HepG2 (cell line): ENCODE measurements around the gene ARHGAP23. TPM values are rescaled to one million over a fixed set of nuclear protein-coding genes. Genes with fewer than 3 reads are reported as not detected.

Experiments
- ATAC-seq: fragments of 200-7000 bp; cut with Tn5 transposase; 3 replicates; pipeline ENCODE4 v1.9.1; 2020; ENCODE audit warnings: mild to moderate bottlenecking, moderate library complexity
- BruUV-seq: library from RNA; stranded (reverse); fragments of 400-500 nt; replicated peaks from 2 replicates; lab custom pipeline; 2021; lab: Mats Ljungman, UMichigan
- CTCF ChIA-PET: fragments of 300-600 bp; formaldehyde crosslinking; extraction: SDS; loops from one replicate; lab custom pipeline; 2021; ENCODE audit warnings: low total read pairs, inconsistent platforms, low intra/inter-chr PET ratio; lab: Yijun Ruan, JAX
- POLR2A ChIA-PET: fragments of 350-600 bp; sonication (Branson Sonifier 250); formaldehyde crosslinking; loops from one replicate; lab custom pipeline; 2020; ENCODE audit warnings: antibody characterized with exemption, inconsistent platforms; lab: Yijun Ruan, JAX
- DNase-seq: peaks from one replicate; pipeline ENCODE4 v3.0.0-alpha.2; 2015; ENCODE audit warnings: low spot score
- FAIRE-seq: peaks from 3 replicates; lab custom pipeline; 2011; peaks lifted over from hg19 to GRCh38; lab: Jason Lieb, UNC
- H2AFZ ChIP-seq: one replicate; pipeline ENCODE4 v1.6.1; 2011; ENCODE audit warnings: low read length, inconsistent platforms
- H3K27ac ChIP-seq: fragments of 300-600 bp; 3 replicates; pipeline ENCODE4 v1.8.0; 2011; ENCODE audit warnings: mixed run types, mild to moderate bottlenecking, mixed read lengths, low read length, inconsistent platforms; ENCODE audit not compliant: insufficient read depth; ENCODE audit errors: extremely low read length
- H3K27me3 ChIP-seq, 2 experiments: fragments of 200-600 bp in 1 of 2; 2 replicates in 1 of 2; 3 replicates in 1 of 2; pipeline versions ENCODE4 v1.6.0 to v1.8.0; 2011; ENCODE audit warnings: low read length in 2 of 2, mild to moderate bottlenecking in 2 of 2, moderate library complexity in 2 of 2, inconsistent platforms in 1 of 2; ENCODE audit not compliant: insufficient read depth in 2 of 2, control insufficient read depth in 1 of 2
- H3K36me3 ChIP-seq, 2 experiments: fragments of 200-600 bp in 1 of 2; replicated peaks in 1 of 2; 2 replicates in 1 of 2; 3 replicates in 1 of 2; pipeline versions ENCODE4 v1.5.1 to v1.8.0; 2011; ENCODE audit warnings: low read length in 2 of 2, inconsistent platforms in 1 of 2; ENCODE audit not compliant: insufficient read depth in 2 of 2, control insufficient read depth in 1 of 2
- H3K4me1 ChIP-seq: 2 replicates; pipeline ENCODE4 v1.5.1; 2012; ENCODE audit warnings: low read length, inconsistent platforms; ENCODE audit not compliant: insufficient read depth
- H3K4me2 ChIP-seq: 2 replicates; pipeline ENCODE4 v1.6.0; 2011; ENCODE audit warnings: low read depth, low read length, inconsistent platforms
- H3K4me3 ChIP-seq, 3 experiments: fragments of 200-600 bp in 1 of 3; sonication (generic), shearing (Covaris generic) in 1 of 3; replicated peaks in 1 of 3; 2 replicates each; pipeline ENCODE4 v1.5.1; 2011 to 2016; ENCODE audit warnings: low read length in 3 of 3, inconsistent platforms in 2 of 3, low read depth in 2 of 3, mild to moderate bottlenecking in 2 of 3, control low read depth in 1 of 3, mixed read lengths in 1 of 3; ENCODE audit not compliant: insufficient read depth in 1 of 3
- H3K79me2 ChIP-seq: one replicate; pipeline ENCODE4 v1.6.1; 2011; ENCODE audit warnings: low read length, inconsistent platforms; ENCODE audit not compliant: insufficient read depth
- H3K9ac ChIP-seq: 2 replicates; pipeline ENCODE4 v1.6.0; 2011; ENCODE audit warnings: mild to moderate bottlenecking, low read depth, low read length, inconsistent platforms; ENCODE audit not compliant: insufficient read depth
- H3K9me3 ChIP-seq: 2 replicates; pipeline ENCODE4 v1.5.1; 2012; ENCODE audit warnings: mild to moderate bottlenecking, low read length
- H4K20me1 ChIP-seq: 2 replicates; pipeline ENCODE4 v1.6.0; 2011; ENCODE audit warnings: inconsistent platforms, mild to moderate bottlenecking, low read length, moderate library complexity; ENCODE audit not compliant: insufficient read depth
- TEAD3 ChIP-seq: optimal IDR thresholded peaks from 2 replicates; pipeline ENCODE3; 2016; ENCODE audit warnings: borderline replicate concordance
- ZNF33A ChIP-seq: sonication (generic); formaldehyde crosslinking; IDR thresholded peaks from 2 replicates; pipeline ENCODE4 v1.5.1; 2020; ENCODE audit warnings: missing genetic modification reagents, mild to moderate bottlenecking, moderate library complexity, borderline replicate concordance
- WGBS: methylation state at CpG from one replicate; pipeline ENCODE4 v1.1.6; 2017; ENCODE audit warnings: low lambda C conversion rate; 5-methylcytosine and 5-hydroxymethylcytosine counted together
- in situ Hi-C: cut with HindIII; loops from 2 replicates; pipeline ENCODE4 v1.10.0; 2017; ENCODE audit warnings: low pct_unique_long_range_greater_than_20kb; ENCODE audit not compliant: extremely low pct_ligation_motif_present
- intact Hi-C: fragments of 100-400 bp; cut with micrococcal nuclease; formaldehyde crosslinking; loops from one replicate; pipeline ENCODE4 v1.10.0; 2022; ENCODE audit not compliant: unreplicated experiment
- polyA plus RNA-seq, 8 experiments: library from polyadenylated mRNA; depleted of rRNA in 3 of 8; stranded (reverse) in 7 of 8; unstranded in 1 of 8; fragments of >200 nt; fragmentation: Illumina TruSeq in 4 of 8; extraction: Trizol in 4 of 8; gene quantifications; 2 replicates each; pipeline versions ENCODE4 v1.2.1 to v1.2.3, GENCODE V29; 2011 to 2016; ENCODE audit warnings: low read depth in 4 of 8, missing spikeins in 1 of 8, mixed read lengths in 1 of 8; ENCODE audit not compliant: insufficient read depth in 1 of 8
- total RNA-seq, 5 experiments: library from RNA; depleted of rRNA; stranded (reverse); fragments of >200 nt; fragmentation: Illumina TruSeq; extraction: Trizol; gene quantifications; 2 replicates each; pipeline ENCODE4 v1.2.3, GENCODE V29; 2016; ENCODE audit warnings: low read depth in 1 of 5
- TF ChIP-seq, protein P1 (sequence below): fragments of 450-650 bp; IDR thresholded peaks from 2 replicates; pipeline ENCODE4 v1.6.1; 2016
- TF ChIP-seq, protein P2 (sequence below): IDR thresholded peaks from 2 replicates; pipeline ENCODE4 v1.6.1; 2016; ENCODE audit warnings: low read depth, control low read depth
- TF ChIP-seq, protein P3 (sequence below): sonication (generic); formaldehyde crosslinking; IDR thresholded peaks from 2 replicates; pipeline ENCODE4 v1.9.0; 2022; ENCODE audit warnings: low read depth, missing genetic modification reagents

The ARHGAP23 gene
- total and polyA plus RNA-seq, 2 of the 13 experiments (the other 11 are each of a cell fraction or from before 2014, with no cell fraction given) = 0.03 TPM; not detected in 1

DNA sequence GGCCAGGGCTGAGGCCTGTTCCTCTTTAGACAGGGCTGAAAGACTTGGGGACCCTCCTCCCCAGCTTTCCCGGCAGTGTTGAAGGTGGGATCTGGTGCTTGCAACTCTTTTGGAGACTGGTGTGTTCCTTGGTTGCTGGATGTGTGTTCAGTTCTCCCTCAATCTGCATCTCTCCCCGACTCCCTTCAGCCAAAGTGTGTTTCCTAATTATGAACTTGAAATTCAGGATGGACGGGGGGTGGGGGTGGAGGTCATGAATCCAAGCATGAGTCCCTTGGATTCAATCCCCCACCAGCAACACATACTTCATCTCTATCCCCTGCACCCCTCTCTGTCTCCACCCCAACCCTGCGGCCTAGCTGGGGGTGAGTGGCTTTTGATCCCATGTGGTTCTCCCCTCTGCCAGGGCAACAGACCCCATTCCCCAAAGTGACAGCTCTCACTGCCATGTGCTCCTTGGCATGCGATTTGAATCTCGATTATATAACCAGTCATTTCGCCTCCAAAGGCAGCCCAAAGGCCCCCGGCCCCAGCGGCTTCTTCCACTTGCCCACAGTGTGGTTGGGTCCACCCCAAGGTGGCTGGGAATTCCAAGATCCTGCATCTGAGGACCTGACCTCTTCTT is 1.3 kb downstream of the ARHGAP23 start:
- H3K4me1 ChIP-seq = peaks cover 20% of the 10 kb centered on the region
- H3K9me3 ChIP-seq = no peaks in the 10 kb centered on the region
- ChIA-PET CTCF (no interaction called here), POLR2A (no interaction called here)
- DNase-seq = no peak
- H3K36me3 ChIP-seq = no peaks in the 10 kb centered on the region
- H3K79me2 ChIP-seq = no peaks in the 10 kb centered on the region
- no peak overlapping the region for H3K4me2 ChIP-seq
- in situ Hi-C loops (loop anchor here (5.0 to 10.0 kb wide), 2 partner anchors 48 to 235 kb away; no protein-coding TSS in a partner anchor), intact Hi-C loops (loop anchor here (10.0 kb wide), 1 partner anchor 235 kb away; no protein-coding TSS in a partner anchor)
- no peak overlapping the region for H3K4me3 ChIP-seq
- H2AFZ ChIP-seq = no peak overlapping the region
- no peak for TF ChIP-seq ZNF33A (CRISPR knock-in tag)
- TF ChIP-seq, protein P1, sequence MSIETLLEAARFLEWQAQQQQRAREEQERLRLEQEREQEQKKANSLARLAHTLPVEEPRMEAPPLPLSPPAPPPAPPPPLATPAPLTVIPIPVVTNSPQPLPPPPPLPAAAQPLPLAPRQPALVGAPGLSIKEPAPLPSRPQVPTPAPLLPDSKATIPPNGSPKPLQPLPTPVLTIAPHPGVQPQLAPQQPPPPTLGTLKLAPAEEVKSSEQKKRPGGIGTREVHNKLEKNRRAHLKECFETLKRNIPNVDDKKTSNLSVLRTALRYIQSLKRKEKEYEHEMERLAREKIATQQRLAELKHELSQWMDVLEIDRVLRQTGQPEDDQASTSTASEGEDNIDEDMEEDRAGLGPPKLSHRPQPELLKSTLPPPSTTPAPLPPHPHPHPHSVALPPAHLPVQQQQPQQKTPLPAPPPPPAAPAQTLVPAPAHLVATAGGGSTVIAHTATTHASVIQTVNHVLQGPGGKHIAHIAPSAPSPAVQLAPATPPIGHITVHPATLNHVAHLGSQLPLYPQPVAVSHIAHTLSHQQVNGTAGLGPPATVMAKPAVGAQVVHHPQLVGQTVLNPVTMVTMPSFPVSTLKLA = peak; percentile 87
- TF ChIP-seq, protein P2, sequence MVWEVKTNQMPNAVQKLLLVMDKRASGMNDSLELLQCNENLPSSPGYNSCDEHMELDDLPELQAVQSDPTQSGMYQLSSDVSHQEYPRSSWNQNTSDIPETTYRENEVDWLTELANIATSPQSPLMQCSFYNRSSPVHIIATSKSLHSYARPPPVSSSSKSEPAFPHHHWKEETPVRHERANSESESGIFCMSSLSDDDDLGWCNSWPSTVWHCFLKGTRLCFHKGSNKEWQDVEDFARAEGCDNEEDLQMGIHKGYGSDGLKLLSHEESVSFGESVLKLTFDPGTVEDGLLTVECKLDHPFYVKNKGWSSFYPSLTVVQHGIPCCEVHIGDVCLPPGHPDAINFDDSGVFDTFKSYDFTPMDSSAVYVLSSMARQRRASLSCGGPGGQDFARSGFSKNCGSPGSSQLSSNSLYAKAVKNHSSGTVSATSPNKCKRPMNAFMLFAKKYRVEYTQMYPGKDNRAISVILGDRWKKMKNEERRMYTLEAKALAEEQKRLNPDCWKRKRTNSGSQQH = no peak
- no peak for TF ChIP-seq TEAD3
- no peak overlapping the region for H3K9ac ChIP-seq
- 34% methylated on average over 9 of the region's 9 CpGs for WGBS
- H4K20me1 ChIP-seq = no peaks in the 10 kb centered on the region
- H3K27ac ChIP-seq = no peak overlapping the region
- no peak; the same call in 2 of the 3 replicates for ATAC-seq
- no peak for FAIRE-seq
- peaks cover 11 to 78% of the 10 kb centered on the region in 2 experiments; a peak in 4 of 5 replicates for H3K27me3 ChIP-seq
- no TSS peak for BruUV-seq

DNA sequence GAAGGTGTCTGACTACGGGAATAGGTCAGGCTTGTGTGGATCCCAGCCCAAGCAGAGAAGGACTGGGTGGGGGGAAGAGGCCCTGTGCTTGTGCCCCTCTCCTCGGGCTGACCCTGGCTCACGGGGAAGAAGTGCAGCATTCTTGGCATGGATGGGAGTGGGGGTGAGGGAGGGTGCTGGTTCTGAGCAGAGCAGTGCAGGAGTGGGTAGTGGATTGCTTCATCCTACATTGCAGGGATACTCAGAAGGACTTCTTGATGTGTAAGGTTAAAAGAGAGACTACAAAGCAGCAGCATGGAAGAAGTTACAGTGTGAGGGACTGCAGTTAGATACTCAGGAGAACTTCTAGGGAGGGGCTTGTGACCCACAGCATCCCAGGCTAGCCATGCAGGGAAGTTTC is 2.1 kb downstream of the ARHGAP23 start:
- Histone ChIP-seq H3K27me3 (peaks cover 17 to 78% of the 10 kb centered on the region in 2 experiments; a peak in 4 of 5 replicates), H3K4me1 (peaks cover 20% of the 10 kb centered on the region), H3K4me3 (no peak overlapping the region), H3K36me3 (no peaks in the 10 kb centered on the region), H3K4me2 (no peak overlapping the region), H3K9ac (no peak overlapping the region), H4K20me1 (no peaks in the 10 kb centered on the region), H3K79me2 (no peaks in the 10 kb centered on the region), H3K27ac (no peak overlapping the region), H3K9me3 (no peaks in the 10 kb centered on the region), H2AFZ (no peak overlapping the region)
- ATAC-seq (no peak), DNase-seq (no peak), FAIRE-seq (no peak)
- TF ChIP-seq, protein P3, sequence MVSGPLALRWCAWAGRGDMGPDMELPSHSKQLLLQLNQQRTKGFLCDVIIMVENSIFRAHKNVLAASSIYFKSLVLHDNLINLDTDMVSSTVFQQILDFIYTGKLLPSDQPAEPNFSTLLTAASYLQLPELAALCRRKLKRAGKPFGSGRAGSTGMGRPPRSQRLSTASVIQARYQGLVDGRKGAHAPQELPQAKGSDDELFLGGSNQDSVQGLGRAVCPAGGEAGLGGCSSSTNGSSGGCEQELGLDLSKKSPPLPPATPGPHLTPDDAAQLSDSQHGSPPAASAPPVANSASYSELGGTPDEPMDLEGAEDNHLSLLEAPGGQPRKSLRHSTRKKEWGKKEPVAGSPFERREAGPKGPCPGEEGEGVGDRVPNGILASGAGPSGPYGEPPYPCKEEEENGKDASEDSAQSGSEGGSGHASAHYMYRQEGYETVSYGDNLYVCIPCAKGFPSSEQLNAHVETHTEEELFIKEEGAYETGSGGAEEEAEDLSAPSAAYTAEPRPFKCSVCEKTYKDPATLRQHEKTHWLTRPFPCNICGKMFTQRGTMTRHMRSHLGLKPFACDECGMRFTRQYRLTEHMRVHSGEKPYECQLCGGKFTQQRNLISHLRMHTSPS (CRISPR knock-in tag) = no peak
- BruUV-seq = no TSS peak
- ChIA-PET POLR2A (no interaction called here), CTCF (no interaction called here)
- in situ Hi-C loops (no loop called here), intact Hi-C loops (no loop called here)
- WGBS = 16% methylated on average over 3 of the region's 3 CpGs
